Measurements from ENCODE around the gene ODR4. TPM values are rescaled to one million over a fixed set of nuclear protein-coding genes. Genes with fewer than 3 reads are reported as not detected.

The ODR4 gene
- total RNA-seq, 1 donor from 2014 or later = 9.3 TPM

DNA sequence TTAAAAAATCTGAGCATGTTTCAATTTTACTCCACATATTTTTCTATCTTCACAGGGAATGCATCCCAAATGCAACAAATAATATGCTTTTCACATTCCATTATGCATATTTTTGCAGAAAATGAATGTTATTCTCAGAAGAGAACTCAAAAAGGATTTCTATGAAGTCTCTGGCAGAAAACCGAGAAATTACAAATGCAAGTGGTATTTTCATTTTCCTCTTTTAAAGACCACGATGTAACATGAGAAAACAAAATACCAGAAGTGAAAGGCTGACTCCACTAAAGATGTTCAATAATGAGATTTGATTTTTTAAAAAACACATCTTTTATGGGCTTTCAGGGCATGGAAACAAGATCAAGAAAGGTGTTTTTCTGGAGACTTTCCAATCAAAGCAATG, 90.3 kb downstream of the ODR4 start:
- Histone ChIP-seq H3K27me3 (no peaks in the 10 kb centered on the region), H3K4me3 (no peak overlapping the region), H3K27ac (no peak overlapping the region), H3K36me3 (no peaks in the 10 kb centered on the region), H3K9me3 (no peaks in the 10 kb centered on the region), H3K4me1 (no peaks in the 10 kb centered on the region)
- intact Hi-C loops (cut with DNase I) = no loop called here
- TF ChIP-seq POLR2AphosphoS5 (IDR thresholded peaks at IDR 0.05; ENCODE audit: insufficient read depth in 1 of 2, low read depth in 1 of 2) (no peak), POLR2A (IDR thresholded peaks at IDR 0.05) (no peak)
- TF ChIP-seq, protein P1, sequence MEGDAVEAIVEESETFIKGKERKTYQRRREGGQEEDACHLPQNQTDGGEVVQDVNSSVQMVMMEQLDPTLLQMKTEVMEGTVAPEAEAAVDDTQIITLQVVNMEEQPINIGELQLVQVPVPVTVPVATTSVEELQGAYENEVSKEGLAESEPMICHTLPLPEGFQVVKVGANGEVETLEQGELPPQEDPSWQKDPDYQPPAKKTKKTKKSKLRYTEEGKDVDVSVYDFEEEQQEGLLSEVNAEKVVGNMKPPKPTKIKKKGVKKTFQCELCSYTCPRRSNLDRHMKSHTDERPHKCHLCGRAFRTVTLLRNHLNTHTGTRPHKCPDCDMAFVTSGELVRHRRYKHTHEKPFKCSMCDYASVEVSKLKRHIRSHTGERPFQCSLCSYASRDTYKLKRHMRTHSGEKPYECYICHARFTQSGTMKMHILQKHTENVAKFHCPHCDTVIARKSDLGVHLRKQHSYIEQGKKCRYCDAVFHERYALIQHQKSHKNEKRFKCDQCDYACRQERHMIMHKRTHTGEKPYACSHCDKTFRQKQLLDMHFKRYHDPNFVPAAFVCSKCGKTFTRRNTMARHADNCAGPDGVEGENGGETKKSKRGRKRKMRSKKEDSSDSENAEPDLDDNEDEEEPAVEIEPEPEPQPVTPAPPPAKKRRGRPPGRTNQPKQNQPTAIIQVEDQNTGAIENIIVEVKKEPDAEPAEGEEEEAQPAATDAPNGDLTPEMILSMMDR (IDR thresholded peaks at IDR 0.05) = no peak
- no peak for DNase-seq (ENCODE audit: extremely low spot score in 2 of 2)

Other genes with a start within 250 kb of the ODR4 start
- 2.0 TPM for gene PRG4, start 79.6 kb upstream of the ODR4 start, total RNA-seq
- gene TPR, start 585 bp upstream of the ODR4 start, total RNA-seq = 70.5 TPM
- not detected for gene PDC, start 85.3 kb downstream of the ODR4 start, total RNA-seq

Measured in vagina (tissue), 2 donors.